D341Med (cell line): Measurements from ENCODE around the gene TRPC4.
"Not testable (repeated sequence)": the region's sequence is repeated elsewhere in the genome, so short reads cannot be mapped to it uniquely, and the experiment has no call there.

Experiments used
- DNase-seq: peaks from one replicate; pipeline ENCODE4 v3.0.0; 2012; ENCODE audit warnings: low spot score

Gene TRPC4

GRCh38 chr13:37816276-37816675, 53.3 kb downstream of the TRPC4 start:
- DNase-seq: no peak

- no peak for DNase-seq
Measured at GRCh38 chr13:37811441-37811840, 58.1 kb downstream of the TRPC4 start.

GRCh38 chr13:37806666-37807065, 62.9 kb downstream of the TRPC4 start:
- no peak for DNase-seq

- no peak for DNase-seq
Measured at GRCh38 chr13:37797631-37798030, 71.9 kb downstream of the TRPC4 start.

DNA sequence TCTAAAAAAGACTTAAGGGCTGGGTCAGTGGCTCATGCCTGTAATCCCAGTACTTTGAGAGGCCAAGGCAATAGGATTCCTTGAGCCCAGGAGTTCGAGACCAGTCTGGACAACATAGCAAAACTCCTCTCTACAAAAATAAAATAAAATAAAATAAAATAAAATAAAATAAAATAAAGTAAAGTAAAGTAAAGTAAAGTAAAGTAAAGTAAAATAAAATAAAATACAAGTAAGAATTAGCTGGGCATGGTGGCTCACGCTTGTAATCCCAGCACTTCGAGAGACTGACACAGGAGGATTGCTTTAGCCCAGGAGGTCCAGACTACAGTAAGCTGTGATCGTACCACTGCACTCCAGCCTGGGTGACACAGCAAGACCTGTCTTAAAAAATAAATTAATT, 72.8 kb downstream of the TRPC4 start:
- DNase-seq: not testable (repeated sequence)

DNA sequence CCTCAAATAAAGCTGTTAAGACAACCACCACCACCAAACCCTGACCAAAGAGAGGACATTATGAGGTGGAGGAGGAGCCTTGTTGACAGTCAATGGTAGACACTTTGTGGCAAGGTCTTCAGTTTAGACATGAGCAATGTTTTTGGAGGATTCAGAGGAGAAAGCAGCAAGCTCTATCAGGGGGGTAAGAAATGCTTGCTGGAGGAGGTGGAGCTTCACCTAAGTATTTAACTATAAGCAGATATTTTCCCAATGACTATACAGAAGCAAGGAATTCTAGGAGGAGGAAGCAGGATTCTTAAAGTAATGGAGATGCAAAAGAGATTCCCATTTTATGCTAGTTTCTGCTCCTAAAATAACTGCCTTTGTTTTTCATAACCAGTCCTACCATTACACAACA, 74.2 kb downstream of the TRPC4 start:
- no peak for DNase-seq

DNA sequence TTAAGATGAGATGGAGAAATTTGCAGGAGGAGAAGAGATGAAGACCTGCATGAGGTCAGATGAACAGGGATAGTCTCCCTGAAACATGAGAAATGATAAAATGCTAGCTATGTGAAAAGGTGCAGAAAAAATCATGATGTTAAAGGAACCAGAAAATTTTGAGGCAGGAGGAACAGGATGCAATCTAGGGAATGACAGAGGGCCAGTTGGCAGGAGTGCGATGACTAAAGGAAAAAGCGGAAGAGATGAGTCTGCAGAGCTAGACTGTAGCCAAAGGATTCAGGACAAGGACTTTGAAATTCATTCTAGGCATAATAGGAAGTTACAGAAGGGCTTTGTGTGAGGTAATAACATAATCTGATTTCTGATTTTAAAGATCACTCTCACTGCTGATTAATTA, 77.9 kb downstream of the TRPC4 start:
- DNase-seq: no peak

DNA sequence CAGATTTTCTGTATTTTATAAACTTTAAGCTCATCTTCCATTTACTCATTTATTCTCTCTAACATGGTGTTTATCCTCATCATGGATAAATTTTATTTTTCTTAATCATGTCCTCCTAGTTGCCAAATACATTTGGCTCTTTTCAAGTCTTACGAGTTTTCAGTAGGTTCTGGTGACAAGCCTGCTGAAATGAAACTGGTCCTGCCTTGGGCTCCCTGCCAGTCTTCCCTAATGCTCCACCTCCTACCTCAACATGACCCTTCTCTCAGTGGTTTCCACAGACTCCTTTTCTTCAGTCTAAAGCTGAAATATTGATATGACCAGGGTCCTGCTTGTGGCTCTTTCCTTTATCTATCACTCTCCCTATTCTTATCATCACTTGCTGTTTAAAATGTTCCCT, 81.2 kb downstream of the TRPC4 start:
- no peak for DNase-seq

- no peak for DNase-seq
Measured at GRCh38 chr13:37777676-37778075, 91.9 kb downstream of the TRPC4 start.

DNA sequence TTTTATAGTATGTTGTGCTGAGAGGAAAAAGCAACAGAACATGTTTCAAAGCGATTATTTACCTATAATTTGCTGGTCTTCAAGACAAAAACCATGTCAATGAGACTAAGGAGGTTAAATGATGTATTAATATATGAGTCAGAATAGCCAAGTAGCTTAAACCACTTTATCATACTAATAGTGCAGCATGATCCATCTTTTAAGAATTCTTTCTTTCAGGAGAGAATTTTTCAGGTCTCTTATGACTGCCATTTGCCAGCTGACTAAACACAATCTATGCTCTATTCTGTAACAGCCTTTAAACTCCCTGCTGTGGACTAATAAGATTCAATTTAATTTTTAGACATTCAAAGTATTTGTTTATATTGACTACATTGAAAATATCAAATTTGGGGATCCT, 93.7 kb downstream of the TRPC4 start:
- DNase-seq: no peak

- DNase-seq: no peak
Measured at GRCh38 chr13:37772644-37773043, 96.9 kb downstream of the TRPC4 start.

GRCh38 chr13:37769545-37769944, 100.0 kb downstream of the TRPC4 start:
- no peak for DNase-seq

GRCh38 chr13:37769078-37769477, 100.5 kb downstream of the TRPC4 start:
- no peak for DNase-seq

GRCh38 chr13:37766502-37766901, 103.1 kb downstream of the TRPC4 start:
- no peak for DNase-seq

- DNase-seq: no peak
Measured at GRCh38 chr13:37755349-37755748, 114.2 kb downstream of the TRPC4 start.

- no peak for DNase-seq
Measured at GRCh38 chr13:37753776-37754175, 115.8 kb downstream of the TRPC4 start.

GRCh38 chr13:37752146-37752545, 117.4 kb downstream of the TRPC4 start:
- DNase-seq: no peak

DNA sequence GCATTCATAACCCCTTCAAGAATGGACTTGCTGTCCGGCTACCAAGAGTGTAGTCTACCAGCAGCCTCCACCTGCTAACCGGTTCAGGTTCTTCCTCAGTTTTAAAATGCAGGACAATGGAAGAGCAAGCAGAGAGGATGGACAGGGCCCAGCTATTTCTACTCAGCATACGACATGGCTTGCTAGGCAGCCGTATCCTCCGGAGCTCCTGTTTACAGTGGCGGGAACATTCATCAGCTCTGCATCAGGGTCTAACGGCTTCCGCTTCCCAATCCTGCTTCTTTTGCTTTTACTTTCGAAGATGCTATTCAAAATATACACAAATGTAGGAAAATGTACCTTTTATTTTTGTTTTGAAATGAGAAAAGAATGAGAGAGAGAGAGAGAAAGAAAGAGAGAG, 118.5 kb downstream of the TRPC4 start:
- DNase-seq: no peak

GRCh38 chr13:37748913-37749312, 120.7 kb downstream of the TRPC4 start:
- no peak for DNase-seq

GRCh38 chr13:37747071-37747612, 122.4 kb downstream of the TRPC4 start:
- no peak for DNase-seq

DNA sequence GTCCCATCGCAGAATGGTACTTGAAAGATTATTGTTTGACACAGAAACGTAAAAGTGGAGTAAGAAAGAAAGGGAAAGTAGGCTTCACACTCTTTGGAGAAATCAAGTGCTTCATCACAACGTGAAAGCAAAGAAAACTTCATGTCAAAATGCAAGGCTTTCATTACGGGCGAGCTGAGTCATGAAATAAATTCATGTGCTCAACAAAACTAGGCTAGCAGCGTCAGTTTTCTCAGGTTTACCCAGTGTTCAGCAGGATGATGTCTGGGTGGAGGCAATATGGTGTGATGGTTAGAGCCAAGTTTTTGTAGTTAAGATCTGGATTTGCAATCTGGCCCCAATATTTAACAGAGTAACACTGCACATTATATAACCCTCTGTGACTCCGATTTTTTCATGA, 128.0 kb downstream of the TRPC4 start:
- no peak for DNase-seq

- no peak for DNase-seq
Measured at GRCh38 chr13:37736045-37736444, 133.5 kb downstream of the TRPC4 start.

- no peak for DNase-seq
Measured at GRCh38 chr13:37735293-37735692, 134.3 kb downstream of the TRPC4 start.

DNA sequence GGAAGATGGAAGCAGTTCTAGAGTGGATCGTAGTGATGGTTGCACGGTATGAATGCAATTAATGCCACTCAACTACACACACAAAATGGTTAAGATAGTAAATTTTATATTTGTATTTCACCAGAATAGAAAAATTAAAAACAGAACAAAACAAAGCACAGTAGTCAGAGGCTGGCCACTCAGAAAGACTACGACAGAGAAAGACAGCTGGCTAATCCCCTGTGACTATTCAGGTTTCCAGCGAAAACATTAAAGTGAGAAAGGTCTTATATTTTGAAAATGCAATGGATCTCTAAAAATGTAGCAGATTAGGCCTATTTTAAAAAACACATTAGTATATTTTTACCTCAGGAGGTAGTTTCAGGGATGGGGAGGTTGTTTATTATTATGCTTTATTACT, 139.7 kb downstream of the TRPC4 start:
- DNase-seq: no peak
